Activated CD8-positive, alpha-beta memory T cell treated with anti-CD3 and anti-CD28 coated beads, Interleukin-2, amount 50 U/mL, for 4 hours (primary cell): ENCODE data around the gene ADGRL2.

Experiments used
- DNase-seq: peaks from one replicate; pipeline ENCODE4 v3.0.0-alpha.2; 2020

Gene ADGRL2

DNA sequence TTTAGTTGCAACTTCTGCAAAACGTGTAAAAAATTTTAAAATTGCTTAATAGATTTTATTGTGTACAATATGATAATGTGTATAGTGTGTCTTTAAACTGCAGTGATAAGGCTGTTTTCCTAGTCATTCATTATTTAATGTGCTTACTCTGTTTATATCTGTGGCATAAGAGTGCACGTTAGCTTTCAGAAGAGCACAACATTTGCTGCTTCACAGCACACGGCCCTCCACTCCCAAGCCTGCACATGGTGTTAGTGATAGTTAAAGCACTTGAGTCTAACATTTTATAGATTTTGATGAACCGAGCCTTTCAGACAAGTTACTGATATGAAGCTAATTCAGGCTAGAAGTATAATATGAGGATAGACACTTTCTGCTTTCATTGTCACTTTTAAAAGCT lies 120.6 kb downstream of the ADGRL2 start:
- no peak for DNase-seq

GRCh38 chr1:81921851-81922462 lies 121.2 kb downstream of the ADGRL2 start:
- no peak for DNase-seq

- DNase-seq = no peak
These were observed 122.2 kb downstream of the ADGRL2 start for GRCh38 chr1:81922955-81923354.

DNA sequence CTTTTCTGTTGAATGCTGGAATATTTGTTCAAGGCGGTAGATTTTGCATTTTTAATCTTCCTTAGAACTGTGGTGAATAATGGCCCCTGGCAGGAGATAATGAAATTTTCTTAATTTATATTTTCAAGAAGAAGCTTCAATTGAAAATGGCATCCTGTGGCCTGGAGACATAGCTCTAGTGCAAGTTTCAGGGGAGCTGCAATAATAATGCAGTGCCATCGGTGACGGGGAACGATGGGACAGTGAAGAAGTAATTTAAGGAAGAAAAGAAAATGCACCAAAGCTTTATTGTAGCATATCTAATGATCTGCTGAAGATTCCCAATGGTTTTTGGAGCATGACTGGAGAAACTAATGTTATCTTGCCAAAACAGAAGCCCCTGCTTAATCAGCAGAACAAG lies 128.4 kb downstream of the ADGRL2 start:
- no peak for DNase-seq

GRCh38 chr1:81936853-81937252 lies 136.1 kb downstream of the ADGRL2 start:
- DNase-seq = no peak

DNA sequence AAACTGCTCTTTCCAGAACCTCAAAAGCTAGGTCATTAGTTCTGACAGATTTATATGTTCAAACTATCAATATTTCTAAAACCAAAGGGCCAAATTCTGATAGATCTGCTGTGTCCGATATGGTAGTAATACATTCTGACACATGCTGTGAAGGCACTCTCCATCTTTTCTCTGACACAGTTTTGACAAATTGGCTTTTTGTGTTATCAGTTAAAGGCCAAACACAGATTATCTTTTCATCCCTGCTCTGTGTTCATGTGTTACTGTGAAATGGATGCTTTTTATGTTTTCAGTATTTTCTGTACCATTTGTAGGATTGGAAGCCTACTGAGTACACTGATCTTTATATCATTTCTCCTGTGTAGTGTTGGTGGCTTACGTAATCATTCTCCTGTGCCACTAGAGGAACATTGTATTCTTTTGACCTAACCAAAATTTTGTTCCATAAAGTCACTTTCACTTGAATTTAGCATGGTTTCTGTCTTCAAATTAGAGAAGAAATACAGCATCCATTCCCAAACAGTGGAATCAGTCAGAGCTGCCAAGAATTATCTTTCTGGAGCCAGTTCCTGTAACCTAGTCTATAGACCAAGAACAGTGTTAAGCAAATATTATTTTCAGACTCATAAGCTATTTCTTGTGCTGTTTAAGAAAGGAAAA lies 137.2 kb downstream of the ADGRL2 start:
- no peak for DNase-seq

GRCh38 chr1:81948495-81948894 lies 147.8 kb downstream of the ADGRL2 start:
- no peak for DNase-seq

- no peak for DNase-seq
These were observed 148.7 kb downstream of the ADGRL2 start for GRCh38 chr1:81949421-81949820.

DNA sequence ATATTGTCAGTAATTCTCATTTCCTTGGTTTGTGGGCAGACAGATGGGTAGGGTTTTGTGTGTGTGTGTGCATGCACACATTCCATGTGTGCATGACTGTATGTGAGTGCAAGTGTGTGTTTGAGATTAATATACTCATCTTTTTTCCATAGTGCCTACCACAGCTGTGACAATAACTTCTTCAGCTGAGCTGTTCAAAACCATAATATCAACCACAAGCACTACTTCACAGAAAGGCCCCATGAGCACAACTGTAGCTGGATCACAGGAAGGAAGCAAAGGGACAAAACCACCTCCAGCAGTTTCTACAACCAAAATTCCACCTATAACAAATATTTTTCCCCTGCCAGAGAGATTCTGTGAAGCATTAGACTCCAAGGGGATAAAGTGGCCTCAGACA lies 149.3 kb downstream of the ADGRL2 start:
- no peak for DNase-seq

- DNase-seq = no peak
These were observed 150.0 kb downstream of the ADGRL2 start for GRCh38 chr1:81950591-81951244.

DNA sequence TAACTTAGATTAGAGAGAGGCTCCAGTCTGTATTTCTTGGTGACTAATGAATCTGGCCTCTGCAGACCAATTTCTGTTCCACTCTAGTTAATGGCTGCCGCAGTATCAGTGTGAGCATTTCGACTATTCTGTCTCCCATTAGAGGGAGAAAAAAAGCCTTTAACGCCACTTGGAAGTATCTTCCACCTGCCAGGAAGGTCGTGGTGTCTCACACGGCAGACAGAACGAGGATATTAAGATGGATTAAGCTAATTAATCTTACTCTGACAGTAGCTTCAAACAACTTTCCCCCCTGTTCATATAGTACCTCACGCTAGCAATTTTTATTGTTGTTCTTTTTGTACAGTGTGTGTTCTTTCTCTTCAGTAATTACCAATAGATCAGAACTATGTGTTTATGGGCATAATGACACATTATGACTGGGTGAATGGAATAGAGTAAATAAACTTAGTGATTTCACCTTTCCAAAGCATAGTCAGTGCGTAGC lies 153.8 kb downstream of the ADGRL2 start:
- DNase-seq = no peak

GRCh38 chr1:81967951-81968350 lies 167.2 kb downstream of the ADGRL2 start:
- no peak for DNase-seq

DNA sequence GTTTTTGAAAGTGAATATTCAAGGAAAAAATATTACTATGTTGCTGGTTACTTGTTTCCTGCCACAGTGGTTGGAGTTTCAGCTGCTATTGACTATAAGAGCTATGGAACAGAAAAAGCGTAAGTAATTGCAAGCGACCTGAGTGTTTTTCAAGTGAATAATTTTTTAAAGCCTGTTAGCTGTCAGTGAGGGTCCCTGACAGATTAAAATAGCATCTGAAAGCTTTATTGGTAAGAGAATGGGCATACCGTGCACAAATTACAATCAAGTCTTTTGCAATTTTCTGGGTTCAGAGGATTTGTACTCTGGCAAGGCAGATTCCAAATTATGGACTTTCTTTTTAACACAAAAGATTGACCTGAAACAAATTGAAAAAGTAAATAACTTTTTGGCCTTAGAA lies 169.7 kb downstream of the ADGRL2 start:
- no peak for DNase-seq

- DNase-seq = no peak
These were observed 173.6 kb downstream of the ADGRL2 start for GRCh38 chr1:81974222-81974841.

DNA sequence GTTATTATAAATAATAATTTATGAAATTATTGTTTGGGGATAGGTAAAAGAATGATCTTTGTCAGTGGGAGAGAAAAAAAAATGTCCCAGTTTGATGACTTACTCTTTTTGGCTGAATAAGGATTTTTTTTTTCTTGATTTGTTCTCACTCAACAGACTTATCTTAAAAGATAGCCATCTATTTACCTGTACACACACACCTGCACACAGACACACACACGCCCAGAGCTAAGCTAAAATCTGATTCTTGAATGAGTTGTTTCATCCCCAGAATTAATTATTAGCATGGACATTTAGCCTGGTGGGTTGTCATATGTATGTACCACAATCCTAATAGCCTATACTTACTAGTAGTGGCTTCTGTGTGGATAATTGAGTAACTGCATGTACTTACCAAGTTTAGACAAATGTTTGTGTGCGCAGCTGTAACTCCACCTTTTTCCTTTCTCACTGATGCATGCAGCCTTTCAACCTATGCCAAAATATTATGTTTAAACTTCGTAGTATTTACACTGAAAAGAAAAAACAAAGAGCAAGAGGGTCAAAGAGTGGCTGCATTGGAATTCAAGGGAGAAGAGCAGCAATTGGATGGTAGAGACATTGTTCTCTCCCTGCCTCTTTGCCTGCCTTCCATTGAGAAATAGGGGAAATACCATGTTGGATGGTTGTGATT lies 174.3 kb downstream of the ADGRL2 start:
- DNase-seq = no peak

DNA sequence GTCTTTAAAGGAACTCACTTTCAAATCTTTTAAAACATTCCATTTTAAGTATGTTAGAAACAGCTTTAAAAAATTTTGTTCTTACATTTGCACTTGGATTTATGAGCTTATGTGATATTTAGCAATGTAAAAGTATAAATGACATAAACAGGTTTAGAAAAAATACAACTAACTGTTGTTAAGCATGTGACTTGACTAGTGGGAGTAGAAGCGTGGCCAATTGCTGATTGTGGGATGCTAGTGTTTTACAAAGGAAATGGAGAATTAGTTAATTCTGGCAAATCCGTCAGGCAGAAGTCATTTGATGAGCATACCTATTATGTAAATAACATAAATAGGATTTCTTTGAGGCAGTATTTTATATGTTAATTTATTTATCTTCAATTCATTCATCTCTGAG lies 175.8 kb downstream of the ADGRL2 start:
- no peak for DNase-seq

DNA sequence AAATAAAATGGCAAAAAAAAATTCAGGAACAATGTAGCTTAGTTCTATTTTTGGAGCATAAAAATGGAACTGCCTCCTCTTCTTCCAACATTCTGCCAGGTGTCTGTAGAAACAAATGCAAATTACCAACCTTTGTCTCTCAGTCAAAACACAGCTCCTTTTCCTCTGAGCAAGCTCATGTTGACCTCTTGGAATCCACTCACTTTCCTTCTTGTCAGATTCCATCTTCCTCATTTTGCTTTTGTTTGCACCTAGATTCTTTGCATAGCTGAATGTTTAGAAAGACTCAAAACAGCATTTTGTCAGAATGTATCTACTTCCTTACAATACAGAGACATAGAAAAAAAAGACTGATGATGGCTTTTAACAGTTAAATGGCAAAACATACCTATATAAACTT lies 178.2 kb downstream of the ADGRL2 start:
- no peak for DNase-seq

- DNase-seq = no peak
These were observed 181.8 kb downstream of the ADGRL2 start for GRCh38 chr1:81982523-81982922.

GRCh38 chr1:81989524-81989923 lies 188.8 kb downstream of the ADGRL2 start:
- DNase-seq = no peak

GRCh38 chr1:81990241-81990640 lies 189.5 kb downstream of the ADGRL2 start:
- DNase-seq = no peak

DNA sequence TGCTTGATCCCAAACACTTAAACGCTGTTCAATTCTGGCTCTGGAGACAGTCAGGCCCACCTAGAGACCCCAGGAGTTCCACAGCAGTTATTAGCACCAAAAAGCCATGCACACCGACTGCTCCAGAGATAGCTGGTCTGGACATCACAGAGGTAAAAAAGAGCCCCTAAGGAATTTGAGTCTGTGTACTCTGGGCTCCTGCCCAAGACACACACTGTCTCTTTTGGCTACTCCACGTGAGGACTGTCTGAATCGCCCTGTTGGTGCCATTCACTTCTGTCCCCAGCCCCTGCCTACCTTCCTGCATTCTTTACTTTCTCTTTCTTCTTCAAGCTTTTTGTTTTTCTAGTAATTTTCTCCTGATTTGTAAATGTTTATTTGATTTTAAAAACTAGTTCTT lies 197.4 kb downstream of the ADGRL2 start:
- no peak for DNase-seq

GRCh38 chr1:81999364-81999763 lies 198.6 kb downstream of the ADGRL2 start:
- DNase-seq = no peak

GRCh38 chr1:82000221-82000620 lies 199.5 kb downstream of the ADGRL2 start:
- no peak for DNase-seq
